H9 (cell line): Measurements from ENCODE around the gene ZNF768. TPM values are rescaled to one million over a fixed set of nuclear protein-coding genes. Genes with fewer than 3 reads are reported as not detected.

ENCODE experiments used
- DNase-seq: peaks from one replicate; pipeline ENCODE4 v3.0.0-alpha.2; 2017
- H2AFZ ChIP-seq: one replicate; pipeline ENCODE4 v1.6.1; 2013; ENCODE audit warnings: mild to moderate bottlenecking, low read length, control low read depth, moderate library complexity
- H2AK5ac ChIP-seq: 2 replicates; pipeline ENCODE4 v1.6.1; 2013; ENCODE audit warnings: low read length, control low read depth, mixed read lengths; ENCODE audit not compliant: insufficient read length
- H2BK120ac ChIP-seq: one replicate; pipeline ENCODE4 v1.6.1; 2013; ENCODE audit warnings: low read depth, mild to moderate bottlenecking, low read length, control low read depth, inconsistent platforms; ENCODE audit not compliant: poor library complexity, severe bottlenecking
- H2BK12ac ChIP-seq: 2 replicates; pipeline ENCODE4 v1.6.1; 2013; ENCODE audit warnings: low read length, control low read depth, mixed read lengths, low read depth; ENCODE audit not compliant: insufficient read length
- H2BK15ac ChIP-seq: 2 replicates; pipeline ENCODE4 v1.6.1; 2013; ENCODE audit warnings: low read depth, low read length, control low read depth
- H2BK20ac ChIP-seq: one replicate; pipeline ENCODE4 v1.6.1; 2013; ENCODE audit warnings: low read depth, mild to moderate bottlenecking, low read length, control low read depth, inconsistent platforms; ENCODE audit not compliant: poor library complexity, severe bottlenecking
- H2BK5ac ChIP-seq: 2 replicates; pipeline ENCODE4 v1.6.1; 2013; ENCODE audit warnings: low read length, control low read depth, mixed read lengths; ENCODE audit not compliant: insufficient read length
- H3K14ac ChIP-seq: 2 replicates; pipeline ENCODE4 v1.6.1; 2013; ENCODE audit warnings: low read length, control low read depth; ENCODE audit not compliant: insufficient read depth
- H3K18ac ChIP-seq: 2 replicates; pipeline ENCODE4 v1.6.1; 2013; ENCODE audit warnings: low read depth, mild to moderate bottlenecking, mixed read lengths, low read length, control low read depth; ENCODE audit not compliant: insufficient read length
- H3K23ac ChIP-seq: 2 replicates; pipeline ENCODE4 v1.6.1; 2013; ENCODE audit warnings: low read length, control low read depth, mixed read lengths, low read depth; ENCODE audit not compliant: insufficient read length
- H3K23me2 ChIP-seq: 2 replicates; pipeline ENCODE4 v1.6.1; 2013; ENCODE audit warnings: low read depth, mild to moderate bottlenecking, mixed read lengths, low read length, control low read depth; ENCODE audit not compliant: insufficient read length, poor library complexity, severe bottlenecking
- H3K27ac ChIP-seq: 2 replicates; pipeline ENCODE4 v1.5.1; 2013; ENCODE audit warnings: low read length, control low read depth, mixed read lengths, low read depth; ENCODE audit not compliant: insufficient read length
- H3K27me3 ChIP-seq: 2 replicates; pipeline ENCODE4 v1.6.1; 2013; ENCODE audit warnings: low read length, control low read depth, inconsistent platforms; ENCODE audit not compliant: insufficient read depth
- H3K4ac ChIP-seq: 2 replicates; pipeline ENCODE4 v1.6.1; 2013; ENCODE audit warnings: low read depth, mild to moderate bottlenecking, control low read depth, inconsistent platforms, low read length, moderate library complexity
- H3K4me1 ChIP-seq: 2 replicates; pipeline ENCODE4 v1.6.1; 2013; ENCODE audit warnings: low read length, control low read depth, inconsistent platforms; ENCODE audit not compliant: insufficient read depth
- H3K4me2 ChIP-seq: 2 replicates; pipeline ENCODE4 v1.6.1; 2013; ENCODE audit warnings: low read length, control low read depth, mixed read lengths; ENCODE audit not compliant: insufficient read length, insufficient read depth
- H3K56ac ChIP-seq: 2 replicates; pipeline ENCODE4 v1.6.1; 2013; ENCODE audit warnings: low read depth, mild to moderate bottlenecking, mixed read lengths, low read length, control low read depth; ENCODE audit not compliant: insufficient read length
- H3K79me1 ChIP-seq: 2 replicates; pipeline ENCODE4 v1.6.1; 2013; ENCODE audit warnings: low read depth, mild to moderate bottlenecking, moderate library complexity, low read length, control low read depth, inconsistent platforms; ENCODE audit not compliant: insufficient read depth, poor library complexity, severe bottlenecking
- H3K79me2 ChIP-seq: 2 replicates; pipeline ENCODE4 v1.6.1; 2013; ENCODE audit warnings: low read length, control low read depth, inconsistent platforms; ENCODE audit not compliant: insufficient read depth
- H3K9ac ChIP-seq: 2 replicates; pipeline ENCODE4 v1.6.1; 2013; ENCODE audit warnings: low read length, control low read depth, mixed read lengths; ENCODE audit not compliant: insufficient read length; ENCODE audit errors: extremely low read depth
- H3K9me3 ChIP-seq: one replicate; pipeline ENCODE4 v1.6.1; 2013; ENCODE audit warnings: low read depth, low read length, inconsistent platforms; ENCODE audit not compliant: control insufficient read depth
- H3T11ph ChIP-seq: one replicate; pipeline ENCODE4 v1.6.1; 2013; ENCODE audit warnings: mild to moderate bottlenecking, low read length, control low read depth, inconsistent platforms
- H4K20me1 ChIP-seq: one replicate; pipeline ENCODE4 v1.6.1; 2013; ENCODE audit not compliant: control insufficient read depth, insufficient read length, insufficient read depth
- H4K5ac ChIP-seq: 2 replicates; pipeline ENCODE4 v1.6.1; 2013; ENCODE audit warnings: low read depth, mild to moderate bottlenecking, mixed read lengths, low read length, control low read depth; ENCODE audit not compliant: insufficient read length
- H4K8ac ChIP-seq: replicated peaks from 2 replicates; pipeline ENCODE4 v1.6.1; 2013; ENCODE audit warnings: low read length, control low read depth, mixed read lengths, low read depth; ENCODE audit not compliant: insufficient read length
- H4K91ac ChIP-seq: 2 replicates; pipeline ENCODE4 v1.6.1; 2013; ENCODE audit warnings: low read depth, mild to moderate bottlenecking, moderate library complexity, mixed read lengths, low read length, control low read depth; ENCODE audit not compliant: insufficient read length
- H3K27ac Mint-ChIP-seq, 3 experiments: 2 replicates in 2 of 3; 3 replicates in 1 of 3; pipeline ENCODE4 v1.8.0; 2020 to 2021; ENCODE audit warnings: mixed read lengths in 3 of 3, mild to moderate bottlenecking in 1 of 3, moderate library complexity in 1 of 3
- H3K27me3 Mint-ChIP-seq: 2 replicates; pipeline ENCODE4 v1.8.0; 2021; ENCODE audit warnings: low read depth, mild to moderate bottlenecking, moderate library complexity, mixed read lengths
- H3K36me3 Mint-ChIP-seq, 3 experiments: 2 replicates in 2 of 3; 3 replicates in 1 of 3; pipeline ENCODE4 v1.8.0; 2020 to 2021; ENCODE audit warnings: low read depth in 3 of 3, mixed read lengths in 3 of 3; ENCODE audit not compliant: insufficient read depth in 1 of 3
- H3K4me1 Mint-ChIP-seq, 2 experiments: 2 replicates each; pipeline ENCODE4 v1.8.0; 2020; ENCODE audit warnings: mixed read lengths in 2 of 2
- H3K4me3 Mint-ChIP-seq, 2 experiments: 2 replicates in 1 of 2; 3 replicates in 1 of 2; pipeline ENCODE4 v1.8.0; 2020 to 2021; ENCODE audit warnings: mild to moderate bottlenecking in 2 of 2, mixed read lengths in 2 of 2, moderate library complexity in 1 of 2
- H3K9me3 Mint-ChIP-seq, 2 experiments: 2 replicates in 1 of 2; 3 replicates in 1 of 2; pipeline ENCODE4 v1.8.0; 2020; ENCODE audit warnings: mild to moderate bottlenecking in 2 of 2, mixed read lengths in 2 of 2, moderate library complexity in 1 of 2
- CTCF ChIP-seq: fragments of 200-600 bp; sonication (generic); conservative IDR thresholded peaks from 3 replicates; pipeline ENCODE4 v1.8.0; 2021; ENCODE audit warnings: antibody characterized with exemption, mild to moderate bottlenecking
- WGBS: extraction: QIAGEN DNeasy Blood & Tissue Kit; methylation state at CpG from one replicate; pipeline ENCODE4 v1.1.7; 2013; ENCODE audit warnings: missing lambda C conversion rate, low lambda C conversion rate, mixed read lengths; ENCODE audit not compliant: insufficient read length; ENCODE audit errors: extremely low coverage; 5-methylcytosine and 5-hydroxymethylcytosine counted together
- total RNA-seq: library from RNA; stranded (reverse); gene quantifications from 2 replicates; pipeline ENCODE4 v1.2.1, GENCODE V29; 2021

ZNF768 gene
- total RNA-seq, 1 experiment from 2014 or later = 40.0 TPM

- Histone ChIP-seq H3K27me3 (no peaks in the 10 kb centered on the region), H4K8ac (no peak overlapping the region), H3K79me2 (no peaks in the 10 kb centered on the region), H3K4ac (no peak overlapping the region), H4K5ac (no peak overlapping the region), H3K27ac (no peak overlapping the region), H4K20me1 (no peaks in the 10 kb centered on the region), H3K4me2 (no peak overlapping the region), H2AFZ (no peak overlapping the region), H3K14ac (no peak overlapping the region), H3T11ph (no peak overlapping the region), H3K18ac (no peak overlapping the region), H2BK120ac (no peak overlapping the region), H3K79me1 (no peaks in the 10 kb centered on the region), H3K56ac (no peak overlapping the region), H3K9me3 (no peaks in the 10 kb centered on the region), H4K91ac (no peak overlapping the region), H3K9ac (no peak overlapping the region), H2BK12ac (no peak overlapping the region), H2BK15ac (no peak overlapping the region), H2BK20ac (no peak overlapping the region), H3K23ac (no peak overlapping the region), H3K4me1 (no peaks in the 10 kb centered on the region), H2BK5ac (no peak overlapping the region), H2AK5ac (no peak overlapping the region), H3K23me2 (no peaks in the 10 kb centered on the region)
- peak overlapping the region in 1 of 3 experiments; percentile 43; a peak in 1 of 7 replicates for H3K27ac Mint-ChIP-seq
- H3K27me3 Mint-ChIP-seq = peaks cover 7% of the 10 kb centered on the region
- no peak for DNase-seq
- no peaks in the 10 kb centered on the region for H3K9me3 Mint-ChIP-seq
- no peak overlapping the region for H3K4me3 Mint-ChIP-seq
- no peaks in the 10 kb centered on the region for H3K36me3 Mint-ChIP-seq
- no CpG with 5 or more reads among the region's 8 CpGs for WGBS
- H3K4me1 Mint-ChIP-seq = peaks cover 0 to 4% of the 10 kb centered on the region in 2 experiments; a peak in 2 of 4 replicates
- no peak for TF ChIP-seq CTCF
Observed at GRCh38 chr16:30499284-30499683, 27.1 kb downstream of the ZNF768 start.
